Uterus (tissue), 4 donors: ENCODE data around the gene GRIN1. TPM values are rescaled to one million over a fixed set of nuclear protein-coding genes. Genes with fewer than 3 reads are reported as not detected.

Experiments used
- DNase-seq, 2 donors: peaks; one replicate each; pipeline ENCODE4 v3.0.0-alpha.2; 2019 to 2020
- H3K27ac ChIP-seq, 2 donors: fragments of 200-600 bp; sonication (generic); 1 replicate in 1 of 2; 2 replicates in 1 of 2; pipeline ENCODE4 v1.5.1; 2016 to 2018
- H3K27me3 ChIP-seq, 2 donors: fragments of 200-600 bp; sonication (generic); one replicate each; pipeline ENCODE4 v1.5.1; 2018 to 2019; ENCODE audit warnings: control low read depth in 1 of 2
- H3K36me3 ChIP-seq, 2 donors: fragments of 200-600 bp; sonication (generic); one replicate each; pipeline ENCODE4 v1.5.1; 2019; ENCODE audit warnings: control low read depth in 1 of 2
- H3K4me1 ChIP-seq, 2 donors: fragments of 200-600 bp; sonication (generic); one replicate each; pipeline ENCODE4 v1.5.1; 2018 to 2019; ENCODE audit warnings: control low read depth in 1 of 2
- H3K4me3 ChIP-seq, 2 donors: fragments of 200-600 bp; sonication (generic); 1 replicate in 1 of 2; 2 replicates in 1 of 2; pipeline ENCODE4 v1.5.1; 2018 to 2019; ENCODE audit warnings: mild to moderate bottlenecking in 1 of 2
- H3K9me3 ChIP-seq, 2 donors: fragments of 200-600 bp; sonication (generic); one replicate each; pipeline ENCODE4 v1.5.1; 2019; ENCODE audit warnings: control low read depth in 1 of 2
- CTCF ChIP-seq, 4 experiments: fragments of 200-600 bp in 2 of 4; fragments of 450-650 bp in 2 of 4; sonication (generic) in 2 of 4; IDR thresholded peaks; one replicate each; pipeline ENCODE4 v1.5.1; 2016 to 2019; ENCODE audit warnings: antibody characterized with exemption in 4 of 4, mild to moderate bottlenecking in 2 of 4, moderate library complexity in 1 of 4
- POLR2A ChIP-seq, 2 donors: fragments of 450-650 bp; IDR thresholded peaks; one replicate each; pipeline ENCODE4 v1.6.1; 2016; ENCODE audit warnings: antibody characterized with exemption in 2 of 2, mild to moderate bottlenecking in 1 of 2, moderate library complexity in 1 of 2
- intact Hi-C: fragments of 100-400 bp; cut with DNase I; formaldehyde crosslinking; loops from one replicate; pipeline ENCODE4 v1.15.1; 2023; ENCODE audit warnings: low total_unique reads
- total RNA-seq, 4 donors: library from RNA; depleted of rRNA in 3 of 4; stranded (reverse); fragments of >200 nt in 3 of 4; gene quantifications; one replicate each; pipeline versions ENCODE4 v1.1.0 to v1.2.4, GENCODE V29; 2014 to 2023
- donor health status: DM: yes; HTN: yes; CAD: no.

The GRIN1 gene
- total RNA-seq, 4 donors from 2014 or later: not detected

DNA sequence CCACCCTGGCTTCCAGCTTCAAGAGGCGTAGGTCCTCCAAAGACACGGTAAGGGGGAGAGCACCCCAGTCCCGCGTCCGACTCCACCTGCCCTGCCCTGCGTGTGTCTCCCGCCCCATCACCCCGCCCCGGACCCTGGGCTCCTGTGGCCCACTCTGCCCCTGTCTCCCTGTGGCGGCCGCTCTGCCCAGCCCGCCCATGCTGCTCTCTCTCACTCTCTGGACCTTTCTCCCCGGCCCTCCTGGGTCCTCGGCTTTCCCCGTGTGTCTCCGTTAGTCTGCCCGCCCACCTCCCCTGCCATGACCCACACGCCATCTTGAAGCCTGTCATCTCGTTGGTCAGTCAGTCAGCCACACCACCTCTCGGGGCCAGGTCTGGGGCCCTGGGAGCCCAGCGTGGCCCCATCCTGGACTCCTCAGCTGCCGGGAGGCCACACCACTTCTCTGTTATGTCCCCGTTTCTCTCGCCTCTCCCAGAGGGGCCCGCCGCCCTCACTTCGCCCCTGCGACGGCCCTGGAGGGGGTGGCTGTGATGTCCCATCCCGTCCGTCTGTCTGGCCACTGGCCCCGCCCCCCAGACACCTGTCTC lies 26.4 kb downstream of the GRIN1 start:
- TF ChIP-seq CTCF (IDR thresholded peaks at IDR 0.05) (no peak), POLR2A (IDR thresholded peaks at IDR 0.05) (no peak)
- Histone ChIP-seq H3K9me3 (no peaks in the 10 kb centered on the region), H3K4me3 (no peak overlapping the region), H3K27ac (no peak overlapping the region), H3K27me3 (peaks cover 60 to 78% of the 10 kb centered on the region in 2 donors), H3K36me3 (no peaks in the 10 kb centered on the region), H3K4me1 (peaks cover 4 to 38% of the 10 kb centered on the region in 2 donors)
- no peak for DNase-seq
- intact Hi-C loops: no loop called here

- H3K9me3 ChIP-seq: no peaks in the 10 kb centered on the region
- intact Hi-C loops: no loop called here
- no peaks in the 10 kb centered on the region for H3K36me3 ChIP-seq
- no peak for DNase-seq
- H3K27me3 ChIP-seq: peaks cover 50 to 70% of the 10 kb centered on the region in 2 donors
- peaks cover 4 to 35% of the 10 kb centered on the region in 2 donors for H3K4me1 ChIP-seq
- no peak overlapping the region for H3K4me3 ChIP-seq
- H3K27ac ChIP-seq: no peak overlapping the region
- TF ChIP-seq CTCF (IDR thresholded peaks at IDR 0.05): no peak
- TF ChIP-seq POLR2A (IDR thresholded peaks at IDR 0.05): no peak
Observed at GRCh38 chr9:137166380-137167229, 27.7 kb downstream of the GRIN1 start.

DNA sequence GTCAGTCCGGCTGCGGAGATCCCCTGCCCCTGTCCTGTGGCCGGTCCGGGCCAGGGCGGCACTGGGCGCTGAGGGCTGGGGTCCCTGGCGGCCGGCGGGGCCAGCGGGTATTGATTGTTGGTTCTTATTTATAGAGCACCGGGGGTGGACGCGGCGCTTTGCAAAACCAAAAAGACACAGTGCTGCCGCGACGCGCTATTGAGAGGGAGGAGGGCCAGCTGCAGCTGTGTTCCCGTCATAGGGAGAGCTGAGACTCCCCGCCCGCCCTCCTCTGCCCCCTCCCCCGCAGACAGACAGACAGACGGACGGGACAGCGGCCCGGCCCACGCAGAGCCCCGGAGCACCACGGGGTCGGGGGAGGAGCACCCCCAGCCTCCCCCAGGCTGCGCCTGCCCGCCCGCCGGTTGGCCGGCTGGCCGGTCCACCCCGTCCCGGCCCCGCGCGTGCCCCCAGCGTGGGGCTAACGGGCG lies 28.4 kb downstream of the GRIN1 start:
- no peaks in the 10 kb centered on the region for H3K9me3 ChIP-seq
- no peak for TF ChIP-seq POLR2A (IDR thresholded peaks at IDR 0.05)
- no peak for TF ChIP-seq CTCF (IDR thresholded peaks at IDR 0.05)
- intact Hi-C loops: no loop called here
- no peak for DNase-seq
- no peak overlapping the region for H3K27ac ChIP-seq
- peaks cover 42 to 64% of the 10 kb centered on the region in 2 donors for H3K27me3 ChIP-seq
- H3K36me3 ChIP-seq: no peaks in the 10 kb centered on the region
- H3K4me3 ChIP-seq: no peak overlapping the region
- H3K4me1 ChIP-seq: peaks cover 4 to 28% of the 10 kb centered on the region in 2 donors

- H3K27ac ChIP-seq: no peak overlapping the region
- intact Hi-C loops: no loop called here
Observed at GRCh38 chr9:137167747-137168572, 29.0 kb downstream of the GRIN1 start.

More at GRCh38 chr9:137167747-137168572, 29.0 kb downstream of the GRIN1 start:
- H3K4me1 ChIP-seq: peaks cover 4 to 22% of the 10 kb centered on the region in 2 donors
- H3K4me3 ChIP-seq: peak overlapping the region in 1 of 2 donors; percentile 11
- TF ChIP-seq CTCF (IDR thresholded peaks at IDR 0.05): no peak
- no peak for TF ChIP-seq POLR2A (IDR thresholded peaks at IDR 0.05)
- peaks cover 38 to 58% of the 10 kb centered on the region in 2 donors for H3K27me3 ChIP-seq
- H3K9me3 ChIP-seq: no peaks in the 10 kb centered on the region
- no peak for DNase-seq
- H3K36me3 ChIP-seq: no peaks in the 10 kb centered on the region
